ENCODE data around the gene NUDT14.

Gene NUDT14

DNA sequence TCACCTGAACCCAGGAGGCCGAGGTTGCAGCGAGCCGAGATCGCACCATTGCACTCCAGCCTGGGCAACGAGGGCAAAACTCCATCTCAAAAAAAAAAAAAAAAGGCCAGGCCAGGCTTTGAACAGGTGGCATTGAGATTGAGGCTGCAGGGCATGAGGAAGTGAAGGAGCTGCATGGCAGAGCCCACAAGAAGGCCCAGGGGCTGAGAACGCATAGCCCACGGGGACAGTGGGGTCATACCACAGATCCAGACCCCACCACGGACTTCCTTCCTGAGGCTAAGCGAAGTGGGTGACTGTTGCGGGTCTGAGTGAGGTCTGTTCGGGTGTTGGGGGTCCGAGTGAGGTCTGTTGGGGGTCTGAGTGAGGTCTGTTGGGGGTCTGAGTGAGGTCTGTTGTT lies 20.3 kb downstream of the NUDT14 start:
- no peak for DNase-seq (ENCODE audit: extremely low read depth in 1 of 2, low read depth in 1 of 2)

DNA sequence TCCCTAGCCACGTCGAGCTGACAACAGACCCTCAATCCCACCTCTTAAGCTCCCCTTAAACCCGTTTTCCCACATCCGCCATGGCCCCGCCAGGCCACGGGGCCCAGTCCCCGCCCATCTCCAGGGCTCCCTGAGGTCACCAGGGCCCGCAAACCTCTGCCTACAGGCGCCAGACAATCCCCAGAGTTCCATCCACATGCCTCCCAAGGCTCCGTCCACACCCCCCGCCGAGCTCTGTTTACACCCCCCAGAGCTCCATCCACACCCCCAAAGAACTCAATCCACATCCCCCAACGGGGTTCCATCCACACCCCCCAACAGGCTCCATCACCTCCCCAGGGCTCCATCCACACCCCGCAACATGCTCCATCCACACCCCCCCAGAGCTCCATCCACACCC lies 21.8 kb downstream of the NUDT14 start:
- no peak for DNase-seq (ENCODE audit: extremely low read depth in 1 of 2, low read depth in 1 of 2)

- no peak for DNase-seq (ENCODE audit: extremely low read depth in 1 of 2, low read depth in 1 of 2)
These were observed 22.3 kb downstream of the NUDT14 start for GRCh38 chr14:105158794-105159193.

- DNase-seq (ENCODE audit: extremely low read depth in 1 of 2, low read depth in 1 of 2), result no peak
These were observed 23.2 kb downstream of the NUDT14 start for GRCh38 chr14:105157872-105158271.

DNA sequence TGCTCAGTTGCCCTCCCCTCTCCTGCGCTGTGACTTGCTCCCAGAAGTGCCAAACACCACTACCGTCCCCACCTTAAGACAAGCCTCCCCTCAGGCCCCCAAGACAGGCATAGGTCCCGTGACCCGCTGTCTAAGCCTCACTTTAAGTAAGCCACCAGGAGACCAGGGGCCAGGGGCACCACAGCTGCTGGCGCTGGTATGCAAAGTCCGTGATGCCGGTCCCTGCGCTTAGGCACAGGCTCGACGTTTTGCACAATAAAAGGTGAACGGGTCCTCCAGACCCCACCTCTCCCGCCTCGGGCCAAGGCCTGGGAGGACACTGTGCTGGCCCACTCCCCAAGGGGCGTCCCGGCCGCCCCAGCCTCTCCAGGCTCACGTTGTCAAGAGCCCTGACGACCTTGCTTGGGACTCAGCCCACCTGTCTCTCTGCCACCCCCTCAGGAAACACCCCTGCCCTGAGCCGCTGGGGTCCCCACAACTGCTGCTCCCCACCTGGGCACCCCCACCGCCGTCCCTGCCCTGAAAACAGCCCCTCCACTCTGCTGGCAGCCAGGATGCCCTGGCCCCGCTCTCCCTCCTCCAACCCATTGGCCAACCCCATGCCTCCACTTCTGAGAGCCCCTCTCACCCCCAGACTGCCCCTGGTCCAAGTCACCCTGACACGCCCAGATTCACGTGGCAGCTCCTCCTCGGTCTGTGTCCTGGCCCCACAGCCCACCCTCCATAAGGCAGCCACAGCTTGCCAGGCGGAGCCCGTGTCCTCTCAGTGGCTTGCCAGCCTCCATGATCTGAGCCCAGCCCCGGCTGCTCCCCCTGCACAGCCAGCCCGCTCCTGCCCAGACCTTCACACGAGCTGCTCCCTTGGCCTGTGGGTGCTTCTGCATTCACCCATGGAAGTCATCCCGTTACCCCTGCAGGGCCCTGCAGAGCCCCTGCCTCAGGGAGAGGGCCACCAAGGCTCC lies 24.4 kb downstream of the NUDT14 start:
- DNase-seq (ENCODE audit: extremely low read depth in 1 of 2, low read depth in 1 of 2), result no peak

- DNase-seq (ENCODE audit: extremely low read depth in 1 of 2, low read depth in 1 of 2), result no peak
These were observed 25.3 kb downstream of the NUDT14 start for GRCh38 chr14:105155681-105156413.

- no peak for DNase-seq (ENCODE audit: extremely low read depth in 1 of 2, low read depth in 1 of 2)
These were observed 26.0 kb downstream of the NUDT14 start for GRCh38 chr14:105155071-105155651.

DNA sequence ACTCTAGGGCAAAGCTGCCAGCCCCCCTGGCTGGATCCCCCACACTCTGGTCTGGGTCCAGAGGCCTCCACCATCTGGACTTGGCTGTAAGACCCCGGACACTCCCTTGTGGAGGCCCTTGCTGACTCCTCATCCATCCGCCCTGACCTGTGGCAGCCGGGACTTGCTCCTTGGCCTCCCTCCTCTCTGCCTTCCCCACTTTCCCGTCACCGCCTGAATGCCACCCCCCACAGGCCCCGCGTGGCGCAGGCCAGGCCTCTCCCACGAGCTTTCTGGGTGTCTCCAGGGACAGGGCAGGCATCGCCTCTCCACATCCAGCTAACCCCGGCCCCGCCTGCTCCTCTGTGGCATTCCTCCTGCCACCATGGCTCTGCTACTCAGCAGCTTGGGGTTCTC lies 26.6 kb downstream of the NUDT14 start:
- DNase-seq (ENCODE audit: extremely low read depth in 1 of 2, low read depth in 1 of 2), result no peak

- no peak for DNase-seq (ENCODE audit: extremely low read depth in 1 of 2, low read depth in 1 of 2)
These were observed 27.2 kb downstream of the NUDT14 start for GRCh38 chr14:105153739-105154475.

GRCh38 chr14:105153331-105153731 lies 27.8 kb downstream of the NUDT14 start:
- no peak for DNase-seq (ENCODE audit: extremely low read depth in 1 of 2, low read depth in 1 of 2)

DNA sequence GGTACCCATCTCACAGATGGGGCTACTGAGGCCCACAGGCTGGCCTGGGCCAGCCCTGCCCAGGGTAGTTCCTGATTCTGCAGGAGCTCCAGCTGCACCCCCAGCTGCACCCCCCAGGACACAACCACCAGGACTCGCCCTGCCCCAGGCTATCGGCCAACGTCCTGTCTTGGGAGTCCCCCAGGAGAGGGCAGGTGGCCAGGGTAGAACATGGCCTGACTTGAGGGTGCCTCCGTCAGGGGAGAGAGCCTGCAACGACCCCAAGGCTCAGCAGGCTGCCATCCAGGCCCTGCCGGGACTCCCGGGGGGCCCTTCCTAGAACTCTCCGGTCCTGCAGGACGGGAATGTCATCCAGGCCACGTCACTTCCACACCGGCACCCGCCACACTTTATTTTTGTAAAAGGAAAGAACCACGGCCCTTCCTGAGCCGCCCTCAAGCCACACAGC lies 28.3 kb downstream of the NUDT14 start:
- no peak for DNase-seq (ENCODE audit: extremely low read depth in 1 of 2, low read depth in 1 of 2)

- no peak for DNase-seq (ENCODE audit: extremely low read depth in 1 of 2, low read depth in 1 of 2)
These were observed 29.0 kb downstream of the NUDT14 start for GRCh38 chr14:105151838-105152793.

- DNase-seq (ENCODE audit: extremely low read depth in 1 of 2, low read depth in 1 of 2), result no peak
These were observed 29.9 kb downstream of the NUDT14 start for GRCh38 chr14:105151084-105151837.

- no peak for DNase-seq (ENCODE audit: extremely low read depth in 1 of 2, low read depth in 1 of 2)
These were observed 30.6 kb downstream of the NUDT14 start for GRCh38 chr14:105150368-105151083.

- no peak for DNase-seq (ENCODE audit: extremely low read depth in 1 of 2, low read depth in 1 of 2)
These were observed 31.1 kb downstream of the NUDT14 start for GRCh38 chr14:105150026-105150367.

DNA sequence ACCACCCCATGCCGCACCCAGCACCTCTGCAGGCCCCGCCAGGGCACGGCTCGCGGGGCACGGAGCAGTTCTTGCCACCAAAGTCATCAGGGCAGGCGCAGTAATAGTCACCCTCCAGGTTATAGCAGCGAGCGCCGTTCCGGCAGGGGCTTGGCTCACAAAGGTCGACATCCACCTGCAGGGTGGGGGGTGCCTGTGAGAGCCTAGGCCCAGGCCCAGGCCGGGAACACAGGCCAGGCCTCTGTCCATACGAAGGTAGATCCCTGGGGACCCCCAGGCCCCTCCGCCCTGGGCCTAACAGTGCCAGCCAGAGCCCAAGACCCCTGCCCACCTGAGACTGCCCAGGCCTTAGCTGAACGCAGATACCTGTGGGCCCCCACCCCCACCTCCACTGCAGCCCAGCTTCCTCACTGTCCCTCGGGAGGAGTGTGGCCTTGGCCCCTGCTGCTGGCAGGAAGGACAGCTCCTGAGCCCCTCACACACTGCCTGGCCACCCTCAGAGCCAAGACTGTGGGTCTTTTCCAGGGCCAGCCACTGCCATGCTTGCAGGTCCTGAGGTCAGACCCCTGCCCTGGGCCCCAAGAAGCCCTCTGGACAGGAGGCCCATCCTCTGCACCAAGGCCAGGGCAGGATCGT lies 31.8 kb downstream of the NUDT14 start:
- no peak for DNase-seq (ENCODE audit: extremely low read depth in 1 of 2, low read depth in 1 of 2)

DNA sequence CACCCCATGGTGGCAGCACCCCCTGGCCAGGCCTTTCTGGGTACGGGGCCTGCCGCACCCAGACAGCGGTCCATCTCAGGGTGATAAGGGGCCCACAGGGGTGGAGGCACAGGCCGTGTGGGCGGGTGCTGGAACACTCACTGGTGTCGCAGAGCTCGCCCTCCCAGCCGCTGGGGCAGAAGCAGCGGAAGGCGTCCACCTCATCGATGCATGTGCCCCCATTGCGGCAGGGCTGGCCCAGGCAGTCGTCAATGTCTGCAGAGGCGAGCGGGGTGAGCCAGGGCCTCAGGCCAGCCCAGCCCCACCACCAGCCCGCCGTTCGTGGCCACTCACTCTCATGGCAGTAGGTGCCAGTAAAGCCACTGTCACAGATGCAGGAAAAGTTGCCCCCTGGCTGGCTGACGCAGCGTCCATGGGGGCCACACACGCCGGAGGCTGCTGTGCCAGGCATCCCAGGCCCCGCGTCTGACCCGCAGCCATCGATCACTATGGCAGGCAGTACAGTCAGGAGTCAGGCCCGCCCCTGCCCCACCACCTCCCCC lies 32.4 kb downstream of the NUDT14 start:
- no peak for DNase-seq (ENCODE audit: extremely low read depth in 1 of 2, low read depth in 1 of 2)
